HG02610 (cell line): ENCODE measurements around the gene NOX3.
"Not testable (repeated sequence)": the region's sequence is repeated elsewhere in the genome, so short reads cannot be mapped to it uniquely, and the experiment has no call there.

Experiments used
- ATAC-seq: cut with Tn5 transposase; IDR thresholded peaks from one replicate; pipeline ENCODE4 v1.9.1; 2021; ENCODE audit warnings: mild to moderate bottlenecking, moderate library complexity; ENCODE audit not compliant: unreplicated experiment

The NOX3 gene

DNA sequence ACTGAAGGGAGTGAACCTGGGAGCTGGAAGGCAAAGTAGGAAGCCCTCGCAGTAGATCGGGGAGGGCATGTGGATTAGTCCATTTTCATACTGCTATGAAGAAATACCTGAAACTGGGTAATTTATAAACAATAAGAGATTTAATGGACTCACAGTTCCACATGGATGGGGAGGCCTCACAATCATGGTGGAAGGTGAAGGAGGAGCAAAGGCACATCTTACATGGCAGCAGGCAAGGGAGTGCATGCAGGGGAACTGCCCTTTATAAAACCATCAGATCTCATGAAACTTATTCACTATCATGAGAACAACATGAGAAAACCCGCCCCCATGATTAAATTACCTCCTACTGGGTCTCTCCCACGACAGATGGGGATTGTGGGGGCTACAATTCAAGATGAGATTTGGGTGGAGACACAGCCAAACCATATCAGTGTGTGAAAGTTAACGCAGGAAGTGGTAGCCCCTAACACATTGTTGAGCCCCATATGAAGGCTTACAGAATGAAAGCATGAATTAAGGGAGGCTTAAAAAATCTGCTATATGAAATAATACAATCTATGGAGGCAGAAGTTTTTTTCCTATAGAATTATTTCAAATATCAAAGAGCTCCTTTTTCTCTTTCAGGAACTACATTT is 15.5 kb upstream of the NOX3 start:
- ATAC-seq, result not testable (repeated sequence)

GRCh38 chr6:155468543-155468942 is 12.9 kb upstream of the NOX3 start:
- not testable (repeated sequence) for ATAC-seq

DNA sequence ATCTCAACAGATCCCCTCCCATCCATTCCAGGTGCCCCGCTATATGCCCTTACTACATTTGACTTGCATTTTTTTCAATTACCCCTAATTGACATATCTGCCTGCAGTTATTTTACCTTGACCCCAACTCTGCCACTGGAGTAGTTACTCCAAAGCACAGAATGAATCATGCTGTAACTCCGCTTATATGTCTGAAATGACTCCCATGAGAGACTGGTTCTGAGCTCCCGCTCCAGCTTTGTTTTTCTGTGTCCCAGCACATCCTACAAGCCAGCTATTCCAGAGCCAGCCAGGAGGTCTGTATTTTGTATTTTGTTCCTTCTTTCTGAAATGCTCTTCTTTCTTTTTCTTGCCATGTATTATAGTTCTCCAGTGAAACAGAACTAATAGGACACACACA is 10.9 kb upstream of the NOX3 start:
- no peak for ATAC-seq

- ATAC-seq, result no peak
Observed at GRCh38 chr6:155461556-155461955, 5.9 kb upstream of the NOX3 start.

- ATAC-seq, result no peak
Observed at GRCh38 chr6:155454471-155454870, 1.2 kb downstream of the NOX3 start.

GRCh38 chr6:155454008-155454407 is 1.6 kb downstream of the NOX3 start:
- no peak for ATAC-seq

GRCh38 chr6:155452576-155452975 is 3.1 kb downstream of the NOX3 start:
- ATAC-seq, result no peak

DNA sequence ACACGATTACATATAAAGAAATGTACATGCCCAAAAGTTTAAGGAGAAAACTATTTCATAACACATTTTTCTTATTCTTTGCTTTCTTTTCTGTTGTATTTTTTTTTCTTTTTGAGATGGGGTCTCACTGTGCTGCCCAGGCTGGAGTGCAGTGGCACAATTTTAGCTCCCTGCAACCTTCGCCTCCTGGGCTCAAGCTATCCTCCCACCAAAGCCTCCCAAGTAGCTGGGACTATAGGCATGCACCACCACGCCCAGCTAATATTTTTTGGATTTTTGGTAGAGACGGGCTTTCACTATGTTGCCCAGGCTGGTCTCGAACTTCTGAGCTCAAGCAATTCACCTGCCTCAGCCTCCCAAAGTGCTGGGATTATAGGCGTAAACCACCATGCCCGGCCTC is 4.1 kb downstream of the NOX3 start:
- ATAC-seq, result not testable (repeated sequence)

- no peak for ATAC-seq
Observed at GRCh38 chr6:155450240-155450581, 5.4 kb downstream of the NOX3 start.

GRCh38 chr6:155449450-155450239 is 6.0 kb downstream of the NOX3 start:
- no peak for ATAC-seq

- no peak for ATAC-seq
Observed at GRCh38 chr6:155448668-155449449, 6.8 kb downstream of the NOX3 start.

GRCh38 chr6:155447949-155448348 is 7.7 kb downstream of the NOX3 start:
- ATAC-seq, result no peak

- no peak for ATAC-seq
Observed at GRCh38 chr6:155444952-155445903, 10.4 kb downstream of the NOX3 start.

GRCh38 chr6:155444120-155444917 is 11.3 kb downstream of the NOX3 start:
- ATAC-seq, result no peak

DNA sequence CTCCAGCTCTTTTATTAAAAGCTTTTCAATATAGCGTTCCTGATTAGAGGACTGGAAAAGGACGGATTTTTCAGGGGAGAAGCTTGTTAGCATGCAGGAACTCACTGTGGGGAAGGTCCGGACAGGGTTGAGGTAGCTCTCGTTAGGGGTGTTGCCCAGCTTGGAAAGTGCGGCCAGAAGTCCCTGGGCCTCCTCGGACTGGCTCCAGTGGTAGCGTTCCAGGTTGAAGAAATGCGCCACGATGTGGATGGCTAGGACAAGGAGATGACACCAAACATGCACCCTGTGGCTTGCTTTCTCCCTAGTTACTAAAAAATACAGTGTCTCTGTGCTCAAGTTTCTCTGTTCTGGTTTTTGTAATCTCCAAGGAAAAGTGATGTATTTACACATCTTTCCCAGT is 12.5 kb downstream of the NOX3 start:
- no peak for ATAC-seq

DNA sequence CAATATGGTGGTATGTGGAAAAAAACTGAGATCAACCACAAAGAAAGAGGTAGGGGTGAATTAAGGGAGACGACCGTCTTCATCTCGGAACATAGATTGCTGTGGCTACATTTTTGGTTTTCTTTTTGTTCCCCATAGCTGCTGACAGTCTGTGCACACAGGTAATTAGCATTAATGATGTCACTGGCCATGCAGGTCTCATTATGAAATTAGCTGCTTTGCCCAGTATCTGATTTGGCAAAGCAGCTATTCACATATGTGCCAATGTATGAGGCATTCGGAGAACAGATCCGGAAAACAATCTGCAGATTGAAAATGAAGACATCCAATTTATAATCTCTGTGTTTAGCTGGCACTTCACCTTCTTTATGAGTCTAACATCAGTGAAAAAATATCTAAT is 13.1 kb downstream of the NOX3 start:
- no peak for ATAC-seq

DNA sequence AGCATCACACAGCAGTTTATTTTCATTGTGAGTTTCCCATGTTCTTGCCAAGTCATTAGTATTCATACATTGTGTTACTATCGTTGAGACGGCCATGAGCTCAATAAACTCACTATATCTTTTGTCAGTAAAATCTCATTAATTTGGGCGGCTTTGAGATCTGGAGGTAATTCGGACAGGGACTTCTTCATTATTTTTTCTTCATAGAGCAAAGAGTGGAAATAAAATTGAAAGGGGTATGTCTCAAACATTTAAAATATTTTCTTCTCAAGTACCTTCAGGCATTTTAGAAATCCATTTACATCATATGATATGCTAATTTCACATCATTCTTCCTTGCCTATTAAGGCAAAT is 14.6 kb downstream of the NOX3 start:
- no peak for ATAC-seq

- ATAC-seq, result no peak
Observed at GRCh38 chr6:155440398-155441111, 15.1 kb downstream of the NOX3 start.

DNA sequence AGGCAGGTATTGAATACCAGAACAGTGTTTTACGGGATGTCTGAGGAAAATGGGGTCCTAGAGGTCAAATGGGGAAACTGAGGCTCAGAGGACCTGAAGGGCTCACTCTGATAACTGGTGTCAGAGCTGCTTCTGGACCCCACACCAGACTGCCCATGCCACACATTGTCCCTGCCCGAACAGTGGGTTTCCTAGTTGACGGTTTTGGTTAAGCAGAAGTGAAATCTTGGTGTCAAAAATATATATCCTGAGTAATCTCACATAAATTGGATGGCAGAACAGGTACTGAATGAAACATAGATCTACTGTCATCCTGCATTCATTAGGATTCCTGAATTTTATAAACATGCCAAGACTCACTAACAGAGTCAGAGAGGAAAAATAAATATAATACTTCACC is 16.3 kb downstream of the NOX3 start:
- ATAC-seq, result no peak
